Transverse colon (tissue), 4 donors: Measurements from ENCODE around the gene MTMR1. TPM values are rescaled to one million over a fixed set of nuclear protein-coding genes. Genes with fewer than 3 reads are reported as not detected.

Experiments used
- DNase-seq: peaks from one replicate; pipeline ENCODE4 v3.0.0-alpha.2; 2019
- H3K27ac ChIP-seq, 4 donors: fragments of 200-600 bp; sonication (generic); 2 replicates each; pipeline ENCODE4 v1.5.1; 2016 to 2018; ENCODE audit warnings: inconsistent platforms in 4 of 4
- H3K27me3 ChIP-seq: fragments of 200-600 bp; sonication (generic); 2 replicates; pipeline ENCODE4 v1.5.1; 2017; ENCODE audit warnings: inconsistent platforms
- H3K36me3 ChIP-seq, 4 donors: fragments of 200-600 bp; sonication (generic); 2 replicates each; pipeline ENCODE4 v1.5.1; 2017 to 2019; ENCODE audit warnings: inconsistent platforms in 4 of 4
- H3K4me1 ChIP-seq, 4 donors: fragments of 200-600 bp; sonication (generic); 2 replicates each; pipeline ENCODE4 v1.5.1; 2017 to 2020; ENCODE audit warnings: inconsistent platforms in 4 of 4
- H3K4me3 ChIP-seq, 4 donors: fragments of 200-600 bp; sonication (generic); 1 replicate in 1 of 4; 2 replicates in 3 of 4; pipeline versions ENCODE4 v1.5.1 to v1.6.1; 2017 to 2019; ENCODE audit warnings: inconsistent platforms in 4 of 4
- H3K9me3 ChIP-seq, 2 donors: fragments of 200-600 bp; sonication (generic); 2 replicates each; pipeline ENCODE4 v1.5.1; 2017 to 2019; ENCODE audit warnings: inconsistent platforms in 2 of 2
- EP300 ChIP-seq: sonication (generic); formaldehyde crosslinking; IDR thresholded peaks from one replicate; pipeline ENCODE4 v1.6.1; 2017; ENCODE audit warnings: antibody characterized with exemption, low read depth
- POLR2A ChIP-seq: fragments of 450-650 bp; IDR thresholded peaks from one replicate; pipeline ENCODE4 v1.6.1; 2016; ENCODE audit warnings: antibody characterized with exemption, mild to moderate bottlenecking, moderate library complexity
- POLR2AphosphoS5 ChIP-seq, 3 donors: sonication (generic); formaldehyde crosslinking; IDR thresholded peaks; one replicate each; pipeline ENCODE4 v1.6.1; 2016; ENCODE audit warnings: antibody characterized with exemption in 3 of 3
- WGBS, 2 donors: methylation state at CpG; one replicate each; pipeline ENCODE4 v1.1.5; 2018; ENCODE audit warnings: low coverage in 1 of 2; 5-methylcytosine and 5-hydroxymethylcytosine counted together
- in situ Hi-C, 4 donors: fragments of 200-750 bp; cut with MboI; loops; one replicate each; pipeline versions ENCODE4 v1.15.0 to v1.15.1; 2017; ENCODE audit warnings: low sequenced_read_pairs in 3 of 4, low pct_ligation_motif_present in 1 of 4, low pct_unique_long_range_greater_than_20kb in 1 of 4
- intact Hi-C: fragments of 100-400 bp; cut with DNase I; formaldehyde crosslinking; loops from one replicate; pipeline ENCODE4 v1.15.1; 2023; ENCODE audit warnings: low total_unique reads
- total RNA-seq, 4 donors: library from RNA; depleted of rRNA; stranded (reverse); fragments of >200 nt; gene quantifications; one replicate each; pipeline ENCODE4 v1.1.0, GENCODE V29; 2016
- TF ChIP-seq, protein P1 (sequence below), 5 experiments: fragments of 200-600 bp in 3 of 5; fragments of 450-650 bp in 2 of 5; sonication (generic) in 3 of 5; IDR thresholded peaks; 1 replicate in 2 of 5; 2 replicates in 3 of 5; pipeline ENCODE4 v1.5.1; 2016 to 2017; ENCODE audit warnings: antibody characterized with exemption in 5 of 5, inconsistent platforms in 3 of 5, mild to moderate bottlenecking in 2 of 5, moderate library complexity in 1 of 5

The MTMR1 gene
- total RNA-seq, 4 donors from 2014 or later: 14.6 to 25.5 (median 21.1) TPM

DNA sequence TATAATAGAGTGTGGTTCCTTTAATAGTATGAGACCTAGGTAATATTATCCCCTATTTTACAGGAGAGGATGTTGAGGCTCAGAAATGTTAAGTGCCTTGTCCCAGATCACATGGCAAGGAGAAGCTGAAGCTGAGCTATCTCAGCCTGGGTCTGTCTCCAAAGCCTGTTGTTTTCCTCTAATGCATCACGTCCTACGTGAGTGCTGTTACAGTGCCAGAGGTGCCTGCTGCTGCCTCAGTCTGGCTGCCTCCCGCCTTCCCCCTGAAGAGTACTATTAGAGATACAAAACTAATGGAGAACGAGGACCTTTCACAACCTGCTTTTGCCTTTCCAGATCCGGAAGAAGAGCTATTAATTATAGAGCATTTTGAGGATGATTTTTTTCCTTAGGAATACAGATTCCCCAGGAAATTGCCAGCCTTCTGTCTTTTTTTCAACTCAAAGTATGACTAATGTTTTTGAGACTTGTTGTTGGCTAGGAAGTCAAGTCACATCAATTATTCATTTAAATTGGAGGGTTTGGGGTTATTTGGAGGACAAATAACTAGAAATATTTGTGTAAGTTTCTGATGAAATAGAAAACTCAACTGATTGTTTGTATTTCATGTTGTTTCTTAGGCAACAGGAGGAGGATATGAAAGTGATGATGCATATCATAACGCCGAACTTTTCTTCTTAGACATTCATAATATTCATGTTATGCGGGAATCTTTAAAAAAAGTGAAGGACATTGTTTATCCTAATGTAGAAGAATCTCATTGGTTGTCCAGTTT is 43.9 kb upstream of the MTMR1 start:
- no peaks in the 10 kb centered on the region for H3K36me3 ChIP-seq
- H3K9me3 ChIP-seq: no peaks in the 10 kb centered on the region
- intact Hi-C loops: no loop called here
- in situ Hi-C loops: no loop called here
- H3K4me1 ChIP-seq: no peaks in the 10 kb centered on the region
- H3K27me3 ChIP-seq: no peaks in the 10 kb centered on the region
- 60 to 74% methylated on average over 2 to 8 of the region's 8 CpGs for WGBS, 2 donors
- no peak overlapping the region for H3K4me3 ChIP-seq
- peak; percentile 10 for DNase-seq
- TF ChIP-seq POLR2AphosphoS5 (IDR thresholded peaks at IDR 0.05) (no peak), EP300 (no peak), POLR2A (no peak)
- TF ChIP-seq, protein P1, sequence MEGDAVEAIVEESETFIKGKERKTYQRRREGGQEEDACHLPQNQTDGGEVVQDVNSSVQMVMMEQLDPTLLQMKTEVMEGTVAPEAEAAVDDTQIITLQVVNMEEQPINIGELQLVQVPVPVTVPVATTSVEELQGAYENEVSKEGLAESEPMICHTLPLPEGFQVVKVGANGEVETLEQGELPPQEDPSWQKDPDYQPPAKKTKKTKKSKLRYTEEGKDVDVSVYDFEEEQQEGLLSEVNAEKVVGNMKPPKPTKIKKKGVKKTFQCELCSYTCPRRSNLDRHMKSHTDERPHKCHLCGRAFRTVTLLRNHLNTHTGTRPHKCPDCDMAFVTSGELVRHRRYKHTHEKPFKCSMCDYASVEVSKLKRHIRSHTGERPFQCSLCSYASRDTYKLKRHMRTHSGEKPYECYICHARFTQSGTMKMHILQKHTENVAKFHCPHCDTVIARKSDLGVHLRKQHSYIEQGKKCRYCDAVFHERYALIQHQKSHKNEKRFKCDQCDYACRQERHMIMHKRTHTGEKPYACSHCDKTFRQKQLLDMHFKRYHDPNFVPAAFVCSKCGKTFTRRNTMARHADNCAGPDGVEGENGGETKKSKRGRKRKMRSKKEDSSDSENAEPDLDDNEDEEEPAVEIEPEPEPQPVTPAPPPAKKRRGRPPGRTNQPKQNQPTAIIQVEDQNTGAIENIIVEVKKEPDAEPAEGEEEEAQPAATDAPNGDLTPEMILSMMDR (IDR thresholded peaks at IDR 0.05): no peak
- peak overlapping the region in 2 of 4 donors; percentile 12 to 29 for H3K27ac ChIP-seq

DNA sequence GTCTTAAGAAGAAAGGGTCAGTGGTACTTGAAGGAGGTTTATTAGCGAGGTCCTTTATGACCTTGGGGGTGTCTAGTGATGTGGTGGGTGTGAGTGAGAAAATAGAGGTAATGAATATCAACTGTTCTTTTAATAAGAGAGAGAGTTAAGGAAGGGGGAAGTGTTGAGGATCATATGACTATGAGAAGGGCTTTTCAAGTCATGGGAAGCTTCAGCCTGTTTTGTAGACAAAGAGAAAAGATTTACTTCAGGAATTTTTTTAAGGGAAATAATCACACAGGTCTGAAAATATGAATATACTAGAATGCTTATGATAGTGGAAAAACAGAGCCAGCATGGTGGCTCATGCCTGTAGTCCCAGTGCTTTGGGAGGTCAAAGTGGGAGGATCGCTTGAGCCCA is 41.3 kb upstream of the MTMR1 start:
- no peaks in the 10 kb centered on the region for H3K4me1 ChIP-seq
- no peak overlapping the region for H3K4me3 ChIP-seq
- no peak for DNase-seq
- TF ChIP-seq EP300: no peak
- no peaks in the 10 kb centered on the region for H3K9me3 ChIP-seq
- intact Hi-C loops: no loop called here
- in situ Hi-C loops: no loop called here
- H3K36me3 ChIP-seq: no peaks in the 10 kb centered on the region
- H3K27ac ChIP-seq: no peak overlapping the region
- no peaks in the 10 kb centered on the region for H3K27me3 ChIP-seq
- WGBS, 2 donors: 68 to 80% methylated on average over 1 to 2 of the region's 2 CpGs

DNA sequence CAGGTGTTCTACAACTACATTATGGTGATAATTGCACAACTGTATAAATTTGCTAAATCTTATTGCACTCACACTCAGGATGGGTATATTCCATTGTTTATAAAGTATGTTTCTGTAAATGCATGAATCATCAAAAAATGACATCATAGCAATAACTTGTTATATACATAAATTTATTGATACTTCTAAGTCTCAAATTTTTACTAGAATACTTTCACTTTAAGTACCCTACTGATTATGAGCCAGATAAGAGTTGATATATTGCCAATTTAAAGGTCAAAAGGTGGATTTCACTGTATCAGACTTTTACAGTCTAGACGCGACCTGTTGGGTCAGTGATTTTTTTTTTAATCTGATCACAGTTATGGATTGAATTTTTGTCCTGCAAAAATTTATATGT is 37.4 kb upstream of the MTMR1 start:
- intact Hi-C loops (no loop called here), in situ Hi-C loops (no loop called here)
- TF ChIP-seq POLR2A (no peak), EP300 (no peak), POLR2AphosphoS5 (IDR thresholded peaks at IDR 0.05) (no peak)
- TF ChIP-seq, protein P1 (IDR thresholded peaks at IDR 0.05): no peak
- Histone ChIP-seq H3K27ac (no peak overlapping the region), H3K27me3 (no peaks in the 10 kb centered on the region), H3K9me3 (no peaks in the 10 kb centered on the region), H3K36me3 (no peaks in the 10 kb centered on the region), H3K4me3 (no peak overlapping the region), H3K4me1 (no peaks in the 10 kb centered on the region)
- WGBS, 2 donors: 65 to 80% methylated on average over 2 of the region's 2 CpGs
- DNase-seq: no peak

DNA sequence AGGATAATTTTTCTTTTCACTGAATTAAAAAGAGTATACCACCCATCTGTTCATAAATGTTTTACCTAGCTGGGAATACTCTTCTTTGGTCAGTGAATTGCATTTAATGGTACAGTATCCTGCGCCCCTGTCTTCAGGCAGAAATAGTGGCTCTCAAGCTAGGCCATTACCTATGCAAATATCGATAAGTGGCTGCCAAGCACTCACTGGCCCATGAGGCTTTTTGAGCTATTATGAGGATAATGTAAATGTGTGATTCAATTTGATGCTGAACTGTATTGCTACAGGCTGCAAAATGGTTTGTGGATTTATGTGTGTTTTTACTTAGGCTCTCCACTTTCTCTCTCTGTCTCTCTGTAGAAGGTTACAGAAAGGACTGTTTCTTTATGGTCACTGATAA is 30.1 kb upstream of the MTMR1 start:
- H3K4me1 ChIP-seq: no peaks in the 10 kb centered on the region
- DNase-seq: no peak
- intact Hi-C loops: no loop called here
- H3K27ac ChIP-seq: no peak overlapping the region
- H3K4me3 ChIP-seq: no peak overlapping the region
- in situ Hi-C loops: no loop called here
- H3K36me3 ChIP-seq: no peaks in the 10 kb centered on the region
- no peaks in the 10 kb centered on the region for H3K9me3 ChIP-seq
- H3K27me3 ChIP-seq: no peaks in the 10 kb centered on the region
- TF ChIP-seq, protein P1 (IDR thresholded peaks at IDR 0.05): no peak
- TF ChIP-seq EP300: no peak
- no peak for TF ChIP-seq POLR2A
- no peak for TF ChIP-seq POLR2AphosphoS5 (IDR thresholded peaks at IDR 0.05)
- WGBS, 2 donors: 84% methylated on average over 2 of the region's 2 CpGs; no CpG with 5 or more reads in 1 of the 2 donors
